Endodermal cell (in vitro differentiated cells): ENCODE results near the gene LRRC34. TPM values are rescaled to one million over a fixed set of nuclear protein-coding genes. Genes with fewer than 3 reads are reported as not detected.

Experiments
- DNase-seq: peaks from one replicate; pipeline ENCODE4 v3.0.0-alpha.2; 2017
- H3K27ac ChIP-seq: 2 replicates; pipeline ENCODE4 v1.5.1; 2013; ENCODE audit warnings: mild to moderate bottlenecking, low read depth, low read length, moderate library complexity
- H3K27me3 ChIP-seq: 2 replicates; pipeline ENCODE4 v1.6.1; 2013; ENCODE audit warnings: mild to moderate bottlenecking, low read length, moderate library complexity; ENCODE audit not compliant: insufficient read depth, control insufficient read depth, poor library complexity, severe bottlenecking
- H3K36me3 ChIP-seq: 2 replicates; pipeline ENCODE4 v1.7.0; 2013; ENCODE audit warnings: mild to moderate bottlenecking, low read length, moderate library complexity; ENCODE audit not compliant: control insufficient read depth, insufficient read depth
- H3K4me1 ChIP-seq: one replicate; pipeline ENCODE4 v1.7.0; 2013; ENCODE audit warnings: low read length; ENCODE audit not compliant: control insufficient read depth, insufficient read depth
- H3K4me3 ChIP-seq: 2 replicates; pipeline ENCODE4 v1.5.1; 2013; ENCODE audit warnings: mild to moderate bottlenecking, low read length, moderate library complexity
- H3K9ac ChIP-seq: 2 replicates; pipeline ENCODE4 v1.6.1; 2013; ENCODE audit warnings: mild to moderate bottlenecking, low read length, moderate library complexity; ENCODE audit not compliant: poor library complexity, severe bottlenecking; ENCODE audit errors: extremely low read depth
- H3K9me3 ChIP-seq: 2 replicates; pipeline ENCODE4 v1.6.1; 2013; ENCODE audit warnings: mild to moderate bottlenecking, low read length, moderate library complexity; ENCODE audit not compliant: control insufficient read depth
- H3K27ac Mint-ChIP-seq: 2 replicates; pipeline ENCODE4 v1.8.0; 2020; ENCODE audit warnings: mixed read lengths
- H3K27me3 Mint-ChIP-seq: 2 replicates; pipeline ENCODE4 v1.8.0; 2021; ENCODE audit warnings: mild to moderate bottlenecking, mixed read lengths; ENCODE audit not compliant: insufficient read depth
- H3K36me3 Mint-ChIP-seq: 2 replicates; pipeline ENCODE4 v1.8.0; 2020; ENCODE audit warnings: low read depth, mixed read lengths
- H3K4me1 Mint-ChIP-seq: 2 replicates; pipeline ENCODE4 v1.8.0; 2020; ENCODE audit warnings: mixed read lengths
- H3K4me3 Mint-ChIP-seq: 2 replicates; pipeline ENCODE4 v1.8.0; 2020; ENCODE audit warnings: mild to moderate bottlenecking, moderate library complexity, mixed read lengths
- H3K9me3 Mint-ChIP-seq: 2 replicates; pipeline ENCODE4 v1.8.0; 2020; ENCODE audit warnings: mild to moderate bottlenecking, mixed read lengths
- CTCF ChIP-seq: fragments of 200-600 bp; sonication (generic); conservative IDR thresholded peaks from 2 replicates; pipeline ENCODE4 v1.5.0; 2021; ENCODE audit warnings: antibody characterized with exemption, mild to moderate bottlenecking
- WGBS, 2 experiments: methylation state at CpG; one replicate each; pipeline versions ENCODE4 v1.1.5 to v1.1.7; 2013; ENCODE audit warnings: missing lambda C conversion rate in 2 of 2, mixed read lengths in 1 of 2; ENCODE audit not compliant: insufficient coverage in 1 of 2, insufficient read length in 1 of 2; 5-methylcytosine and 5-hydroxymethylcytosine counted together
- total RNA-seq, 2 donors: library from RNA; stranded (reverse); fragmentation: NEBNext Ultra II Directional in 1 of 2; extraction: Animal tissue kit (Norgen Biotek cat#: 25700) in 1 of 2; gene quantifications; 2 replicates in 1 of 2; 3 replicates in 1 of 2; pipeline ENCODE4 v1.2.1, GENCODE V29; 2021

The LRRC34 gene
- total RNA-seq, 2 donors from 2014 or later: 5.6 to 11.3 TPM

GRCh38 chr3:169811631-169812331 is 923 bp downstream of the LRRC34 start:
- Mint-ChIP-seq H3K4me1 (peaks cover 17% of the 10 kb centered on the region), H3K27ac (no peak overlapping the region), H3K27me3 (peaks cover 11% of the 10 kb centered on the region), H3K4me3 (peak overlapping the region; percentile 71), H3K9me3 (peaks cover 14% of the 10 kb centered on the region), H3K36me3 (peaks cover 4% of the 10 kb centered on the region)
- peak overlapping the region; percentile 74 for H3K4me3 ChIP-seq
- H3K4me1 ChIP-seq: no peaks in the 10 kb centered on the region
- H3K27ac ChIP-seq: peak overlapping the region; percentile 83
- DNase-seq: no peak
- H3K9me3 ChIP-seq: peaks cover 11% of the 10 kb centered on the region
- H3K36me3 ChIP-seq: no peaks in the 10 kb centered on the region
- H3K9ac ChIP-seq: peak overlapping the region; percentile 52
- whole genome bisulfite sequencing, 2 experiments: 52 to 77% methylated on average over 11 to 29 of the region's 29 CpGs
- H3K27me3 ChIP-seq: no peaks in the 10 kb centered on the region
- TF ChIP-seq CTCF: no peak

- Mint-ChIP-seq H3K36me3 (peaks cover 10% of the 10 kb centered on the region), H3K27ac (peak overlapping the region; percentile 2), H3K27me3 (peaks cover 5% of the 10 kb centered on the region), H3K4me1 (peaks cover 17% of the 10 kb centered on the region), H3K9me3 (peaks cover 2% of the 10 kb centered on the region), H3K4me3 (no peak overlapping the region)
- Histone ChIP-seq H3K4me3 (no peak overlapping the region), H3K27ac (no peak overlapping the region), H3K9me3 (no peaks in the 10 kb centered on the region), H3K4me1 (no peaks in the 10 kb centered on the region), H3K9ac (no peak overlapping the region), H3K36me3 (no peaks in the 10 kb centered on the region), H3K27me3 (no peaks in the 10 kb centered on the region)
- TF ChIP-seq CTCF: no peak
- DNase-seq: no peak
- WGBS, 2 experiments: 86 to 91% methylated on average over 1 to 2 of the region's 2 CpGs
These were observed 3.4 kb downstream of the LRRC34 start for GRCh38 chr3:169809230-169809795.

- no peak overlapping the region for H3K4me3 ChIP-seq
- Mint-ChIP-seq H3K9me3 (no peaks in the 10 kb centered on the region), H3K27me3 (no peaks in the 10 kb centered on the region)
These were observed 8.0 kb downstream of the LRRC34 start for GRCh38 chr3:169804681-169805080.

More at GRCh38 chr3:169804681-169805080, 8.0 kb downstream of the LRRC34 start:
- no peaks in the 10 kb centered on the region for H3K36me3 ChIP-seq
- DNase-seq: no peak
- H3K4me1 Mint-ChIP-seq: peaks cover 4% of the 10 kb centered on the region
- 94% methylated on average over 3 of the region's 3 CpGs; no CpG with 5 or more reads in 1 of the 2 experiments for WGBS, 2 experiments
- no peak for TF ChIP-seq CTCF
- no peak overlapping the region for H3K27ac Mint-ChIP-seq
- H3K27ac ChIP-seq: no peak overlapping the region
- no peak overlapping the region for H3K4me3 Mint-ChIP-seq
- H3K36me3 Mint-ChIP-seq: peaks cover 25% of the 10 kb centered on the region
- no peaks in the 10 kb centered on the region for H3K4me1 ChIP-seq
- H3K9ac ChIP-seq: no peak overlapping the region
- H3K9me3 ChIP-seq: no peaks in the 10 kb centered on the region
- H3K27me3 ChIP-seq: no peaks in the 10 kb centered on the region
